OCI-LY7 (cell line): ENCODE measurements around the gene PRSS1. TPM values are rescaled to one million over a fixed set of nuclear protein-coding genes. Genes with fewer than 3 reads are reported as not detected.

Source experiments
- BruUV-seq: library from RNA; stranded (reverse); fragments of 400-500 nt; replicated peaks from 2 replicates; lab custom pipeline; 2021; lab: Mats Ljungman, UMichigan
- CTCF ChIA-PET: fragments of 300-600 bp; sonication (Branson Sonifier 250); formaldehyde crosslinking; loops from one replicate; lab custom pipeline; 2022; ENCODE audit warnings: antibody characterized with exemption; ENCODE audit not compliant: unreplicated experiment; lab: Charles Lee
- POLR2A ChIA-PET: fragments of 300-600 bp; sonication (Branson Sonifier 250); formaldehyde crosslinking; loops from one replicate; lab custom pipeline; 2022; ENCODE audit warnings: antibody characterized with exemption; lab: Charles Lee
- DNase-seq: peaks from one replicate; pipeline ENCODE4 v3.0.0-alpha.2; 2015; ENCODE audit warnings: low spot score
- H2AFZ ChIP-seq: fragments of 200-600 bp; sonication (generic), shearing (Covaris generic); 2 replicates; pipeline ENCODE4 v1.6.1; 2014; ENCODE audit warnings: mild to moderate bottlenecking, antibody characterized with exemption, low read length, moderate library complexity
- H3K27ac ChIP-seq: fragments of 200-600 bp; sonication (generic); 2 replicates; pipeline ENCODE4 v1.5.1; 2014; ENCODE audit warnings: mixed run types, low read depth, mild to moderate bottlenecking, moderate library complexity, low read length, inconsistent platforms; ENCODE audit not compliant: poor library complexity, severe bottlenecking
- H3K36me3 ChIP-seq: fragments of 200-600 bp; sonication (generic); 2 replicates; pipeline ENCODE4 v1.6.1; 2014; ENCODE audit warnings: mild to moderate bottlenecking, antibody characterized with exemption, low read length, moderate library complexity, mixed read lengths; ENCODE audit not compliant: insufficient read depth
- H3K4me1 ChIP-seq: fragments of 200-600 bp; sonication (generic); 2 replicates; pipeline ENCODE4 v1.5.1; 2014; ENCODE audit warnings: mild to moderate bottlenecking, low read length; ENCODE audit not compliant: insufficient read depth, poor library complexity, severe bottlenecking
- H3K4me2 ChIP-seq: fragments of 200-600 bp; sonication (generic); 2 replicates; pipeline ENCODE4 v1.6.1; 2014; ENCODE audit warnings: mild to moderate bottlenecking, low read length
- H3K4me3 ChIP-seq: fragments of 200-600 bp; sonication (generic); 2 replicates; pipeline ENCODE4 v1.5.1; 2014; ENCODE audit warnings: mild to moderate bottlenecking, low read depth, low read length; ENCODE audit not compliant: poor library complexity, severe bottlenecking
- H3K79me2 ChIP-seq: fragments of 200-600 bp; sonication (generic); 2 replicates; pipeline ENCODE4 v1.6.1; 2016; ENCODE audit warnings: low read depth, mild to moderate bottlenecking, low read length, moderate library complexity, mixed read lengths; ENCODE audit not compliant: insufficient read depth
- H3K9me2 ChIP-seq: fragments of 200-600 bp; sonication (generic); 2 replicates; pipeline ENCODE4 v1.6.1; 2016; ENCODE audit warnings: mild to moderate bottlenecking, low read length, mixed read lengths; ENCODE audit not compliant: insufficient read depth
- H3K9me3 ChIP-seq: fragments of 200-600 bp; sonication (generic); 2 replicates; pipeline ENCODE4 v1.6.1; 2014; ENCODE audit warnings: mild to moderate bottlenecking, mixed run types, low read length, mixed read lengths
- H4K20me1 ChIP-seq: fragments of 200-600 bp; sonication (generic); 2 replicates; pipeline ENCODE4 v1.6.1; 2014; ENCODE audit warnings: mild to moderate bottlenecking, antibody characterized with exemption, low read length, moderate library complexity, mixed read lengths; ENCODE audit not compliant: insufficient read depth
- EZH2phosphoT487 ChIP-seq: fragments of 200-600 bp; sonication (generic); IDR thresholded peaks from 2 replicates; pipeline ENCODE4 v1.6.1; 2018; ENCODE audit warnings: low read depth, borderline replicate concordance, mild to moderate bottlenecking, mixed run types, antibody characterized with exemption, low read length, moderate library complexity, mixed read lengths
- intact Hi-C: fragments of 100-400 bp; cut with micrococcal nuclease; formaldehyde crosslinking; loops from one replicate; pipeline ENCODE4 v1.10.0; 2022; ENCODE audit not compliant: unreplicated experiment
- total RNA-seq, 2 experiments: library from RNA; depleted of rRNA in 1 of 2; stranded (reverse); fragments of >200 nt in 1 of 2; shearing (Covaris generic) in 1 of 2; gene quantifications; 2 replicates each; pipeline ENCODE4 v1.2.3, GENCODE V29; 2014 to 2022
- TF ChIP-seq, protein P1 (sequence below): fragments of 200-600 bp; sonication (generic); conservative IDR thresholded peaks from 2 replicates; pipeline ENCODE4 v1.5.1; 2014; ENCODE audit warnings: mild to moderate bottlenecking, antibody characterized with exemption, low read length, moderate library complexity, mixed read lengths

PRSS1 gene
- total RNA-seq, 2 experiments from 2014 or later = not detected

DNA sequence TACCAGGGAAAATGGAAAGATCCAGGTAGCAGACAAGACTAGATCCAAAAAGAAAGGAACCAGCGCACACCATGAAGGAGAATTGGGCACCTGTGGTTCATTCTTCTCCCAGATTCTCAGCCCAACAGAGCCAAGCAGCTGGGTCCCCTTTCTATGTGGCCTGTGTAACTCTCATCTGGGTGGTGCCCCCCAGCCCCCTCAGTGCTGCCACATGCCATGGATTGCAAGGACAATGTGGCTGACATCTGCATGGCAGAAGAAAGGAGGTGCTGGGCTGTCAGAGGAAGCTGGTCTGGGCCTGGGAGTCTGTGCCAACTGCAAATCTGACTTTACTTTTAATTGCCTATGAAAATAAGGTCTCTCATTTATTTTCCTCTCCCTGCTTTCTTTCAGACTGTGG is 42.9 kb downstream of the PRSS1 start:
- BruUV-seq = no TSS peak
- ChIA-PET POLR2A (interaction anchor here (2.1 to 19.1 kb wide), 2 partner anchors 15 to 17 kb away, joined by 5 to 666 read pairs; no protein-coding TSS in a partner anchor), CTCF (interaction anchor here (0.9 to 2.2 kb wide), 3 partner anchors 9 to 19 kb away, joined by 3 to 24 read pairs (median 5); no protein-coding TSS in a partner anchor)
- H3K4me3 ChIP-seq = no peak overlapping the region
- DNase-seq = no peak
- peaks cover 15% of the 10 kb centered on the region; the same call in 1 of the 2 replicates for H3K79me2 ChIP-seq
- intact Hi-C loops = no loop called here
- H3K27ac ChIP-seq = no peak overlapping the region
- H3K4me1 ChIP-seq = peaks cover 88% of the 10 kb centered on the region
- H3K4me2 ChIP-seq = 0 out of 2 replicates have a peak overlapping the region, but pooled peaks have one; percentile 2
- no peaks in the 10 kb centered on the region for H3K36me3 ChIP-seq
- no peaks in the 10 kb centered on the region for H3K9me2 ChIP-seq
- no peaks in the 10 kb centered on the region for H3K9me3 ChIP-seq
- no peak overlapping the region for H2AFZ ChIP-seq
- H4K20me1 ChIP-seq = no peaks in the 10 kb centered on the region
- TF ChIP-seq EZH2phosphoT487 = no peak
- TF ChIP-seq, protein P1, sequence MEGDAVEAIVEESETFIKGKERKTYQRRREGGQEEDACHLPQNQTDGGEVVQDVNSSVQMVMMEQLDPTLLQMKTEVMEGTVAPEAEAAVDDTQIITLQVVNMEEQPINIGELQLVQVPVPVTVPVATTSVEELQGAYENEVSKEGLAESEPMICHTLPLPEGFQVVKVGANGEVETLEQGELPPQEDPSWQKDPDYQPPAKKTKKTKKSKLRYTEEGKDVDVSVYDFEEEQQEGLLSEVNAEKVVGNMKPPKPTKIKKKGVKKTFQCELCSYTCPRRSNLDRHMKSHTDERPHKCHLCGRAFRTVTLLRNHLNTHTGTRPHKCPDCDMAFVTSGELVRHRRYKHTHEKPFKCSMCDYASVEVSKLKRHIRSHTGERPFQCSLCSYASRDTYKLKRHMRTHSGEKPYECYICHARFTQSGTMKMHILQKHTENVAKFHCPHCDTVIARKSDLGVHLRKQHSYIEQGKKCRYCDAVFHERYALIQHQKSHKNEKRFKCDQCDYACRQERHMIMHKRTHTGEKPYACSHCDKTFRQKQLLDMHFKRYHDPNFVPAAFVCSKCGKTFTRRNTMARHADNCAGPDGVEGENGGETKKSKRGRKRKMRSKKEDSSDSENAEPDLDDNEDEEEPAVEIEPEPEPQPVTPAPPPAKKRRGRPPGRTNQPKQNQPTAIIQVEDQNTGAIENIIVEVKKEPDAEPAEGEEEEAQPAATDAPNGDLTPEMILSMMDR = no peak

DNA sequence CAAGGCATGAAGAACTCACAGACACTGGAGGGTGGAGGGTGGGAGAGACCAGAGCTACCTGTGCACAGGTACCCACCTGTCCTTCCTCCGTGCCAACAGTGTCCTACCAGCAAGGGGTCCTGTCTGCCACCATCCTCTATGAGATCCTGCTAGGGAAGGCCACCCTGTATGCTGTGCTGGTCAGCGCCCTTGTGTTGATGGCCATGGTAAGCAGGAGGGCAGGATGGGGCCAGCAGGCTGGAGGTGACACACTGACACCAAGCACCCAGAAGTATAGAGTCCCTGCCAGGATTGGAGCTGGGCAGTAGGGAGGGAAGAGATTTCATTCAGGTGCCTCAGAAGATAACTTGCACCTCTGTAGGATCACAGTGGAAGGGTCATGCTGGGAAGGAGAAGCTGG is 43.3 kb downstream of the PRSS1 start:
- Histone ChIP-seq H3K79me2 (peaks cover 20% of the 10 kb centered on the region; the same call in 1 of the 2 replicates), H3K9me3 (no peaks in the 10 kb centered on the region), H3K4me3 (no peak overlapping the region), H3K9me2 (no peaks in the 10 kb centered on the region), H3K27ac (no peak overlapping the region), H3K36me3 (peaks cover 3% of the 10 kb centered on the region; the same call in 1 of the 2 replicates), H2AFZ (no peak overlapping the region), H4K20me1 (no peaks in the 10 kb centered on the region), H3K4me2 (no peak overlapping the region), H3K4me1 (peaks cover 84% of the 10 kb centered on the region)
- no peak for DNase-seq
- CTCF ChIA-PET = interaction anchor here (0.9 to 2.2 kb wide), 4 partner anchors 9 to 19 kb away, joined by 3 to 24 read pairs (median 4); no protein-coding TSS in a partner anchor
- POLR2A ChIA-PET = interaction anchor here (0.6 to 19.1 kb wide), 6 partner anchors 8 to 213 kb away, joined by 3 to 666 read pairs (median 5); no protein-coding TSS in a partner anchor
- BruUV-seq = no TSS peak
- intact Hi-C loops = no loop called here
- TF ChIP-seq, protein P1 = no peak
- no peak for TF ChIP-seq EZH2phosphoT487

DNA sequence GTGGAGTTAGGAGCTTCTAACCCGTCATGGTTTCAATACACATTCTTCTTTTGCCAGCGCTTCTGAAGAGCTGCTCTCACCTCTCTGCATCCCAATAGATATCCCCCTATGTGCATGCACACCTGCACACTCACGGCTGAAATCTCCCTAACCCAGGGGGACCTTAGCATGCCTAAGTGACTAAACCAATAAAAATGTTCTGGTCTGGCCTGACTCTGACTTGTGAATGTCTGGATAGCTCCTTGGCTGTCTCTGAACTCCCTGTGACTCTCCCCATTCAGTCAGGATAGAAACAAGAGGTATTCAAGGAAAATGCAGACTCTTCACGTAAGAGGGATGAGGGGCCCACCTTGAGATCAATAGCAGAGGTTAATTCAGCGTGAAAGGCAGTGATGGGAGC is 43.9 kb downstream of the PRSS1 start:
- peaks cover 9% of the 10 kb centered on the region; the same call in 1 of the 2 replicates for H3K36me3 ChIP-seq
- ChIA-PET POLR2A (interaction anchor here (0.6 to 19.1 kb wide), 6 partner anchors 9 to 617 kb away, joined by 3 to 666 read pairs (median 4); no protein-coding TSS in a partner anchor), CTCF (interaction anchor here (0.9 to 2.2 kb wide), 5 partner anchors 10 to 21 kb away, joined by 3 to 24 read pairs (median 4); no protein-coding TSS in a partner anchor)
- BruUV-seq = no TSS peak
- no peak overlapping the region for H3K4me3 ChIP-seq
- H3K27ac ChIP-seq = no peak overlapping the region
- peaks cover 25% of the 10 kb centered on the region; the same call in 1 of the 2 replicates for H3K79me2 ChIP-seq
- H4K20me1 ChIP-seq = no peaks in the 10 kb centered on the region
- no peak for DNase-seq
- H3K4me2 ChIP-seq = peak overlapping the region; percentile 1; the same call in 1 of the 2 replicates
- H2AFZ ChIP-seq = no peak overlapping the region
- TF ChIP-seq, protein P1 = no peak
- no peak for TF ChIP-seq EZH2phosphoT487
- H3K4me1 ChIP-seq = peaks cover 78% of the 10 kb centered on the region
- H3K9me2 ChIP-seq = no peaks in the 10 kb centered on the region
- H3K9me3 ChIP-seq = no peaks in the 10 kb centered on the region
- intact Hi-C loops = no loop called here
